ENCODE data around the gene ACTR3. TPM values are rescaled to one million over a fixed set of nuclear protein-coding genes. Genes with fewer than 3 reads are reported as not detected.

ACTR3 gene
- total and polyA plus RNA-seq, 2 of the 8 experiments (the other 6 are each of a cell fraction or from before 2014, with no cell fraction given): 51.7 to 184 TPM

DNA sequence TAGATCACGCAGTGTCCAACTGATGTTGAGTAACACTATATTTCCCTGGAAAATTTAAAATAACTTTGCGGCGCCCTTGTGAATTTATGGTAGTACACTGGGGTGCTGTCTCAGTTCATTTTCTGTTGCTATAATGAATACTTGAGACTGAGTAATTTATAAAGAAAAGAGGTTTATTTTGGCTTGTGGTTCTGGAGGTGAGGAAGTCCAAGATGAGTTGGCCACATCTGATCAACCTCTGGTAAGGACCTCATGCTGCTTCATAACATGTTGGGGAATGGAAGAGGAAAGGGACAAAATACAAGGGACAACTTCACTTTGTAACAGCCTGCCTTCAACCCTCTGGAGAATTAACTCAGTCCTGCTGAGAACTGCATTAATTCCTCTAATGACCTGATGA is 36.4 kb downstream of the ACTR3 start:
- Histone ChIP-seq H2AK5ac (ENCODE audit: low read depth, low read length) (no peak overlapping the region), H3K4me1 (replicated peaks in 1 of 4; ENCODE audit: control insufficient read depth in 3 of 4, insufficient read depth in 4 of 4, low read length in 3 of 4) (no peaks in the 10 kb centered on the region), H3K56ac (replicated peaks; ENCODE audit: insufficient read length, low read depth, low read length) (no peak overlapping the region), H3K79me2 (ENCODE audit: control insufficient read depth in 1 of 2, insufficient read depth in 2 of 2, low read length in 2 of 2) (peaks cover 0 to 15% of the 10 kb centered on the region in 2 experiments; a peak in 2 of 4 replicates), H4K91ac (replicated peaks; ENCODE audit: insufficient read length, low read length) (no peak overlapping the region), H3K79me1 (ENCODE audit: low read depth, low read length) (no peaks in the 10 kb centered on the region), H2BK12ac (ENCODE audit: low read depth, low read length) (no peak overlapping the region), H2BK20ac (ENCODE audit: low read length) (no peak overlapping the region), H2BK15ac (ENCODE audit: low read length) (no peak overlapping the region), H3K36me3 (ENCODE audit: control insufficient read depth in 2 of 4, insufficient read depth in 4 of 4, low read length in 3 of 4) (peaks cover 0 to 12% (median under 1%) of the 10 kb centered on the region in 4 experiments; a peak in 4 of 8 replicates), H2BK120ac (replicated peaks; ENCODE audit: low read depth, low read length) (no peak overlapping the region), H3K23ac (ENCODE audit: insufficient read length) (no peak overlapping the region), H3K9me3 (ENCODE audit: insufficient read depth in 2 of 2, low read depth in 1 of 2, low read length in 1 of 2) (no peaks in the 10 kb centered on the region), H3K4me2 (ENCODE audit: insufficient read depth in 1 of 2, low read depth in 2 of 2, low read length in 2 of 2) (no peak overlapping the region), H3K14ac (ENCODE audit: insufficient read length) (no peak overlapping the region), H3K4ac (replicated peaks; ENCODE audit: insufficient read length, low read depth, low read length) (no peak overlapping the region), H3K4me3 (ENCODE audit: extremely low read depth in 1 of 4, insufficient read depth in 2 of 4, low read depth in 3 of 4, low read length in 4 of 4) (no peak overlapping the region), H3K27me3 (replicated peaks in 1 of 4; ENCODE audit: control insufficient read depth in 3 of 4, extremely low read depth in 1 of 4, insufficient read depth in 3 of 4, low read length in 3 of 4) (no peaks in the 10 kb centered on the region), H3K23me2 (ENCODE audit: low read depth, low read length) (no peaks in the 10 kb centered on the region), H3K27ac (ENCODE audit: low read depth, low read length) (no peak overlapping the region), H4K8ac (ENCODE audit: extremely low read depth, insufficient read depth, low read length) (no peak overlapping the region), H2BK5ac (ENCODE audit: low read depth, low read length) (no peak overlapping the region), H2AFZ (ENCODE audit: low read length) (no peak overlapping the region), H4K5ac (ENCODE audit: insufficient read length, low read depth, low read length) (no peak overlapping the region), H3K9ac (replicated peaks in 1 of 4; ENCODE audit: extremely low read depth in 1 of 4, low read depth in 3 of 4, low read length in 3 of 4) (no peak overlapping the region), H3K18ac (ENCODE audit: extremely low read depth, low read length) (no peak overlapping the region), H4K20me1 (replicated peaks in 1 of 2; ENCODE audit: control insufficient read depth in 1 of 2, insufficient read depth in 2 of 2, low read length in 2 of 2) (peaks cover 2 to 3% of the 10 kb centered on the region in 2 experiments)
- ChIA-PET CTCF (ENCODE audit: partially characterized antibody) (no interaction called here), POLR2A (ENCODE audit: partially characterized antibody) (no interaction called here)
- DNase-seq (ENCODE audit: low read depth in 1 of 2, low spot score in 2 of 2) (no peak), FAIRE-seq (no peak)
- TF ChIP-seq SIN3A (conservative IDR thresholded peaks at IDR 0.05 in 1 of 2, IDR thresholded peaks at IDR 0.05 in 1 of 2; ENCODE audit: low read depth in 1 of 2, low read length in 2 of 2): no peak
- no peak for TF ChIP-seq POLR2AphosphoS5 (IDR thresholded peaks at IDR 0.05; ENCODE audit: low read depth, low read length)
- no peak for TF ChIP-seq FOSL1 (IDR thresholded peaks at IDR 0.05; ENCODE audit: insufficient read depth, low read depth, low read length)
- TF ChIP-seq CREB1 (IDR thresholded peaks at IDR 0.05): no peak
- TF ChIP-seq HDAC6 (IDR thresholded peaks at IDR 0.05; ENCODE audit: low read depth, low read length): no peak
- TF ChIP-seq BACH1 (IDR thresholded peaks at IDR 0.05; ENCODE audit: low read length): no peak
- 93% methylated on average over 3 of the region's 3 CpGs; no CpG with 5 or more reads in 1 of the 2 experiments for WGBS, 2 experiments (ENCODE audit: extremely low coverage in 1 of 2, insufficient coverage in 1 of 2, insufficient read length in 1 of 2, insufficient replicate concordance in 2 of 2, low coverage in 1 of 2, low lambda C conversion rate in 2 of 2, missing lambda C conversion rate in 1 of 2)
